SK-N-SH treated with all-trans-retinoic acid at 6 μM for 48 hours (cell line): ENCODE results near the gene CLOCK.

Experiments used
- ATAC-seq: fragments of 200-7000 bp; cut with Tn5 transposase; 3 replicates; pipeline ENCODE4 v1.9.1; 2020; ENCODE audit warnings: mild to moderate bottlenecking, moderate library complexity
- BACH2 ChIP-seq: fragments of 250-450 bp; sonication (Bioruptor Pico); IDR thresholded peaks from 2 replicates; pipeline ENCODE4 v1.9.0; 2021; ENCODE audit warnings: mild to moderate bottlenecking, borderline replicate concordance
- CSDC2 ChIP-seq: fragments of 250-450 bp; sonication (Bioruptor Pico); IDR thresholded peaks from 2 replicates; pipeline ENCODE4 v1.5.0; 2020; ENCODE audit warnings: mild to moderate bottlenecking, moderate library complexity
- CSRNP3 ChIP-seq: fragments of 250-450 bp; sonication (Bioruptor Pico); IDR thresholded peaks from 2 replicates; pipeline ENCODE4 v1.5.1; 2021; ENCODE audit warnings: mild to moderate bottlenecking, moderate library complexity
- ESRRG ChIP-seq: fragments of 250-450 bp; sonication (Bioruptor Pico); IDR thresholded peaks from 2 replicates; pipeline ENCODE4 v1.6.1; 2021; ENCODE audit warnings: mild to moderate bottlenecking
- GLIS3 ChIP-seq: fragments of 250-450 bp; sonication (Bioruptor Pico); IDR thresholded peaks from 2 replicates; pipeline ENCODE4 v1.5.0; 2020; ENCODE audit warnings: mild to moderate bottlenecking, moderate library complexity
- ISL1 ChIP-seq: fragments of 250-450 bp; sonication (Bioruptor Pico); IDR thresholded peaks from 2 replicates; pipeline ENCODE4 v2.1.2; 2022; ENCODE audit warnings: mild to moderate bottlenecking, moderate library complexity
- OSR1 ChIP-seq: fragments of 250-450 bp; sonication (Bioruptor Pico); IDR thresholded peaks from 2 replicates; pipeline ENCODE4 v1.8.0; 2022; ENCODE audit warnings: moderate library complexity, mild to moderate bottlenecking, inconsistent platforms
- PATZ1 ChIP-seq: fragments of 250-450 bp; sonication (Bioruptor Pico); IDR thresholded peaks from 2 replicates; pipeline ENCODE4 v1.8.0; 2020; ENCODE audit warnings: mild to moderate bottlenecking, moderate library complexity, borderline replicate concordance
- PPARA ChIP-seq: fragments of 250-450 bp; sonication (Bioruptor Pico); IDR thresholded peaks from 2 replicates; pipeline ENCODE4 v1.5.0; 2020; ENCODE audit warnings: mild to moderate bottlenecking, borderline replicate concordance
- RARB ChIP-seq: fragments of 250-450 bp; sonication (Bioruptor Pico); IDR thresholded peaks from 2 replicates; pipeline ENCODE4 v1.8.0; 2021; ENCODE audit warnings: mild to moderate bottlenecking, moderate library complexity
- SNAI2 ChIP-seq: fragments of 250-450 bp; sonication (Bioruptor Pico); IDR thresholded peaks from 2 replicates; pipeline ENCODE4 v1.5.0; 2020; ENCODE audit warnings: mild to moderate bottlenecking, moderate library complexity
- TCF4 ChIP-seq: fragments of 250-450 bp; sonication (Bioruptor Pico); IDR thresholded peaks from 2 replicates; pipeline ENCODE4 v1.8.0; 2021; ENCODE audit warnings: mild to moderate bottlenecking, moderate library complexity, borderline replicate concordance
- TOX ChIP-seq: fragments of 250-450 bp; sonication (Bioruptor Pico); IDR thresholded peaks from 2 replicates; pipeline ENCODE4 v1.8.0; 2021; ENCODE audit warnings: mild to moderate bottlenecking, moderate library complexity, borderline replicate concordance
- TSHZ2 ChIP-seq: fragments of 250-450 bp; sonication (Bioruptor Pico); IDR thresholded peaks from 2 replicates; pipeline ENCODE4 v1.5.0; 2020; ENCODE audit warnings: mild to moderate bottlenecking, moderate library complexity
- ZC3H10 ChIP-seq: fragments of 250-450 bp; sonication (Bioruptor Pico); IDR thresholded peaks from 2 replicates; pipeline ENCODE4 v1.5.1; 2021; ENCODE audit warnings: mild to moderate bottlenecking, moderate library complexity
- ZFP3 ChIP-seq: fragments of 250-450 bp; sonication (Bioruptor Pico); IDR thresholded peaks from 2 replicates; pipeline ENCODE4 v1.5.0; 2020; ENCODE audit warnings: mild to moderate bottlenecking, moderate library complexity
- ZNF565 ChIP-seq: fragments of 450-650 bp; formaldehyde crosslinking; conservative IDR thresholded peaks from 2 replicates; pipeline ENCODE4 v1.5.0; 2020; ENCODE audit warnings: low read depth, mild to moderate bottlenecking, moderate library complexity
- ZNF70 ChIP-seq: fragments of 450-650 bp; formaldehyde crosslinking; IDR thresholded peaks from 2 replicates; pipeline ENCODE4 v1.5.0; 2020; ENCODE audit warnings: mild to moderate bottlenecking, moderate library complexity
- ZNF8 ChIP-seq: fragments of 450-650 bp; formaldehyde crosslinking; IDR thresholded peaks from 2 replicates; pipeline ENCODE4 v1.5.0; 2020; ENCODE audit warnings: mild to moderate bottlenecking, moderate library complexity

CLOCK gene

GRCh38 chr4:55578341-55579010 lies 31.8 kb upstream of the CLOCK start:
- no peak for TF ChIP-seq ISL1 (CRISPR knock-in tag)
- TF ChIP-seq ZNF8 (CRISPR knock-in tag): no peak
- no peak for TF ChIP-seq CSDC2
- no peak for ATAC-seq

GRCh38 chr4:55575513-55575912 lies 28.8 kb upstream of the CLOCK start:
- TF ChIP-seq ZC3H10 (CRISPR knock-in tag): no peak
- no peak for TF ChIP-seq CSRNP3 (CRISPR knock-in tag)
- no peak for TF ChIP-seq ZNF8 (CRISPR knock-in tag)
- no peak for TF ChIP-seq BACH2 (CRISPR knock-in tag)
- TF ChIP-seq PPARA (CRISPR knock-in tag): no peak
- TF ChIP-seq PATZ1 (CRISPR knock-in tag): no peak
- TF ChIP-seq TOX: no peak
- TF ChIP-seq ISL1 (CRISPR knock-in tag): no peak
- TF ChIP-seq ZNF565 (CRISPR knock-in tag): no peak
- no peak for TF ChIP-seq TSHZ2 (CRISPR knock-in tag)
- TF ChIP-seq TCF4: no peak
- no peak for TF ChIP-seq SNAI2 (CRISPR knock-in tag)
- no peak for TF ChIP-seq OSR1 (CRISPR knock-in tag)
- TF ChIP-seq CSDC2: no peak
- no peak for TF ChIP-seq ZFP3 (CRISPR knock-in tag)
- no peak for ATAC-seq

GRCh38 chr4:55574252-55574651 lies 27.5 kb upstream of the CLOCK start:
- ATAC-seq: no peak
- no peak for TF ChIP-seq OSR1 (CRISPR knock-in tag)
- no peak for TF ChIP-seq TSHZ2 (CRISPR knock-in tag)
- no peak for TF ChIP-seq SNAI2 (CRISPR knock-in tag)

- no peak for ATAC-seq
- TF ChIP-seq ISL1 (CRISPR knock-in tag) (no peak), ZFP3 (CRISPR knock-in tag) (no peak), RARB (CRISPR knock-in tag) (no peak), ZNF70 (no peak), GLIS3 (no peak), TSHZ2 (CRISPR knock-in tag) (no peak), ESRRG (CRISPR knock-in tag) (no peak)
Observed at GRCh38 chr4:55571806-55572205, 25.1 kb upstream of the CLOCK start.
